ENCODE results near the gene LUC7L2. TPM values are rescaled to one million over a fixed set of nuclear protein-coding genes. Genes with fewer than 3 reads are reported as not detected.
A peak's percentile ranks its signal among the peaks of the same experiment; 100 is the strongest.

The LUC7L2 gene
- total and polyA plus RNA-seq, 9 of the 15 experiments (the other 6 are each of a cell fraction or from before 2014, with no cell fraction given): 56.1 to 207 (median 141) TPM

GRCh38 chr7:139360210-139360947 lies 685 bp downstream of the LUC7L2 start (continued):
- TF ChIP-seq NFATC3 (IDR thresholded peaks at IDR 0.05) (0 out of 2 replicates have a peak, but pooled peaks have one; percentile 37), MYNN (IDR thresholded peaks at IDR 0.05) (peak; percentile 38; the same call in 1 of the 2 replicates), MYNN (CRISPR knock-in tag; IDR thresholded peaks at IDR 0.05) (no peak), ARID1B (IDR thresholded peaks at IDR 0.05) (no peak), RAD21 (CRISPR knock-in tag; conservative IDR thresholded peaks at IDR 0.05 in 1 of 2, IDR thresholded peaks at IDR 0.05 in 1 of 2) (no peak), AFF1 (IDR thresholded peaks at IDR 0.05; ENCODE audit: low read depth in 1 of 2, partially characterized antibody in 2 of 2) (peak; percentile 17 to 48), EP400 (IDR thresholded peaks at IDR 0.05) (no peak; the same call in 1 of the 2 replicates), ETV6 (IDR thresholded peaks at IDR 0.05; ENCODE audit: borderline replicate concordance in 1 of 2, low read depth in 2 of 2, low read length in 1 of 2) (no peak), ETV6 (CRISPR knock-in tag; IDR thresholded peaks at IDR 0.05; ENCODE audit: borderline replicate concordance) (0 out of 2 replicates have a peak, but pooled peaks have one; percentile 16), ZNF121 (CRISPR knock-in tag; conservative IDR thresholded peaks at IDR 0.05) (no peak), ZBTB40 (IDR thresholded peaks at IDR 0.05) (peak; percentile 15; the same call in 1 of the 2 replicates), ZBTB40 (CRISPR knock-in tag; IDR thresholded peaks at IDR 0.05) (no peak), HDAC2 (IDR thresholded peaks at IDR 0.05) (no peak), IRF9 (tag; IDR thresholded peaks at IDR 0.05) (no peak)
